H9 (cell line): ENCODE results near the gene CFAP73. TPM values are rescaled to one million over a fixed set of nuclear protein-coding genes. Genes with fewer than 3 reads are reported as not detected.
A peak's percentile ranks its signal among the peaks of the same experiment; 100 is the strongest.

ENCODE experiments used
- DNase-seq: peaks from one replicate; pipeline ENCODE4 v3.0.0-alpha.2; 2017
- H2AFZ ChIP-seq: one replicate; pipeline ENCODE4 v1.6.1; 2013; ENCODE audit warnings: mild to moderate bottlenecking, low read length, control low read depth, moderate library complexity
- H2AK5ac ChIP-seq: 2 replicates; pipeline ENCODE4 v1.6.1; 2013; ENCODE audit warnings: low read length, control low read depth, mixed read lengths; ENCODE audit not compliant: insufficient read length
- H2BK120ac ChIP-seq: one replicate; pipeline ENCODE4 v1.6.1; 2013; ENCODE audit warnings: low read depth, mild to moderate bottlenecking, low read length, control low read depth, inconsistent platforms; ENCODE audit not compliant: poor library complexity, severe bottlenecking
- H2BK12ac ChIP-seq: 2 replicates; pipeline ENCODE4 v1.6.1; 2013; ENCODE audit warnings: low read length, control low read depth, mixed read lengths, low read depth; ENCODE audit not compliant: insufficient read length
- H2BK15ac ChIP-seq: 2 replicates; pipeline ENCODE4 v1.6.1; 2013; ENCODE audit warnings: low read depth, low read length, control low read depth
- H2BK20ac ChIP-seq: one replicate; pipeline ENCODE4 v1.6.1; 2013; ENCODE audit warnings: low read depth, mild to moderate bottlenecking, low read length, control low read depth, inconsistent platforms; ENCODE audit not compliant: poor library complexity, severe bottlenecking
- H2BK5ac ChIP-seq: 2 replicates; pipeline ENCODE4 v1.6.1; 2013; ENCODE audit warnings: low read length, control low read depth, mixed read lengths; ENCODE audit not compliant: insufficient read length
- H3K14ac ChIP-seq: 2 replicates; pipeline ENCODE4 v1.6.1; 2013; ENCODE audit warnings: low read length, control low read depth; ENCODE audit not compliant: insufficient read depth
- H3K18ac ChIP-seq: 2 replicates; pipeline ENCODE4 v1.6.1; 2013; ENCODE audit warnings: low read depth, mild to moderate bottlenecking, mixed read lengths, low read length, control low read depth; ENCODE audit not compliant: insufficient read length
- H3K23ac ChIP-seq: 2 replicates; pipeline ENCODE4 v1.6.1; 2013; ENCODE audit warnings: low read length, control low read depth, mixed read lengths, low read depth; ENCODE audit not compliant: insufficient read length
- H3K23me2 ChIP-seq: 2 replicates; pipeline ENCODE4 v1.6.1; 2013; ENCODE audit warnings: low read depth, mild to moderate bottlenecking, mixed read lengths, low read length, control low read depth; ENCODE audit not compliant: insufficient read length, poor library complexity, severe bottlenecking
- H3K27ac ChIP-seq: 2 replicates; pipeline ENCODE4 v1.5.1; 2013; ENCODE audit warnings: low read length, control low read depth, mixed read lengths, low read depth; ENCODE audit not compliant: insufficient read length
- H3K27me3 ChIP-seq: 2 replicates; pipeline ENCODE4 v1.6.1; 2013; ENCODE audit warnings: low read length, control low read depth, inconsistent platforms; ENCODE audit not compliant: insufficient read depth
- H3K4ac ChIP-seq: 2 replicates; pipeline ENCODE4 v1.6.1; 2013; ENCODE audit warnings: low read depth, mild to moderate bottlenecking, control low read depth, inconsistent platforms, low read length, moderate library complexity
- H3K4me1 ChIP-seq: 2 replicates; pipeline ENCODE4 v1.6.1; 2013; ENCODE audit warnings: low read length, control low read depth, inconsistent platforms; ENCODE audit not compliant: insufficient read depth
- H3K4me2 ChIP-seq: 2 replicates; pipeline ENCODE4 v1.6.1; 2013; ENCODE audit warnings: low read length, control low read depth, mixed read lengths; ENCODE audit not compliant: insufficient read length, insufficient read depth
- H3K56ac ChIP-seq: 2 replicates; pipeline ENCODE4 v1.6.1; 2013; ENCODE audit warnings: low read depth, mild to moderate bottlenecking, mixed read lengths, low read length, control low read depth; ENCODE audit not compliant: insufficient read length
- H3K79me1 ChIP-seq: 2 replicates; pipeline ENCODE4 v1.6.1; 2013; ENCODE audit warnings: low read depth, mild to moderate bottlenecking, moderate library complexity, low read length, control low read depth, inconsistent platforms; ENCODE audit not compliant: insufficient read depth, poor library complexity, severe bottlenecking
- H3K79me2 ChIP-seq: 2 replicates; pipeline ENCODE4 v1.6.1; 2013; ENCODE audit warnings: low read length, control low read depth, inconsistent platforms; ENCODE audit not compliant: insufficient read depth
- H3K9ac ChIP-seq: 2 replicates; pipeline ENCODE4 v1.6.1; 2013; ENCODE audit warnings: low read length, control low read depth, mixed read lengths; ENCODE audit not compliant: insufficient read length; ENCODE audit errors: extremely low read depth
- H3K9me3 ChIP-seq: one replicate; pipeline ENCODE4 v1.6.1; 2013; ENCODE audit warnings: low read depth, low read length, inconsistent platforms; ENCODE audit not compliant: control insufficient read depth
- H3T11ph ChIP-seq: one replicate; pipeline ENCODE4 v1.6.1; 2013; ENCODE audit warnings: mild to moderate bottlenecking, low read length, control low read depth, inconsistent platforms
- H4K20me1 ChIP-seq: one replicate; pipeline ENCODE4 v1.6.1; 2013; ENCODE audit not compliant: control insufficient read depth, insufficient read length, insufficient read depth
- H4K5ac ChIP-seq: 2 replicates; pipeline ENCODE4 v1.6.1; 2013; ENCODE audit warnings: low read depth, mild to moderate bottlenecking, mixed read lengths, low read length, control low read depth; ENCODE audit not compliant: insufficient read length
- H4K8ac ChIP-seq: replicated peaks from 2 replicates; pipeline ENCODE4 v1.6.1; 2013; ENCODE audit warnings: low read length, control low read depth, mixed read lengths, low read depth; ENCODE audit not compliant: insufficient read length
- H4K91ac ChIP-seq: 2 replicates; pipeline ENCODE4 v1.6.1; 2013; ENCODE audit warnings: low read depth, mild to moderate bottlenecking, moderate library complexity, mixed read lengths, low read length, control low read depth; ENCODE audit not compliant: insufficient read length
- H3K27ac Mint-ChIP-seq, 3 experiments: 2 replicates in 2 of 3; 3 replicates in 1 of 3; pipeline ENCODE4 v1.8.0; 2020 to 2021; ENCODE audit warnings: mixed read lengths in 3 of 3, mild to moderate bottlenecking in 1 of 3, moderate library complexity in 1 of 3
- H3K27me3 Mint-ChIP-seq: 2 replicates; pipeline ENCODE4 v1.8.0; 2021; ENCODE audit warnings: low read depth, mild to moderate bottlenecking, moderate library complexity, mixed read lengths
- H3K36me3 Mint-ChIP-seq, 3 experiments: 2 replicates in 2 of 3; 3 replicates in 1 of 3; pipeline ENCODE4 v1.8.0; 2020 to 2021; ENCODE audit warnings: low read depth in 3 of 3, mixed read lengths in 3 of 3; ENCODE audit not compliant: insufficient read depth in 1 of 3
- H3K4me1 Mint-ChIP-seq, 2 experiments: 2 replicates each; pipeline ENCODE4 v1.8.0; 2020; ENCODE audit warnings: mixed read lengths in 2 of 2
- H3K4me3 Mint-ChIP-seq, 2 experiments: 2 replicates in 1 of 2; 3 replicates in 1 of 2; pipeline ENCODE4 v1.8.0; 2020 to 2021; ENCODE audit warnings: mild to moderate bottlenecking in 2 of 2, mixed read lengths in 2 of 2, moderate library complexity in 1 of 2
- H3K9me3 Mint-ChIP-seq, 2 experiments: 2 replicates in 1 of 2; 3 replicates in 1 of 2; pipeline ENCODE4 v1.8.0; 2020; ENCODE audit warnings: mild to moderate bottlenecking in 2 of 2, mixed read lengths in 2 of 2, moderate library complexity in 1 of 2
- WGBS: extraction: QIAGEN DNeasy Blood & Tissue Kit; methylation state at CpG from one replicate; pipeline ENCODE4 v1.1.7; 2013; ENCODE audit warnings: missing lambda C conversion rate, low lambda C conversion rate, mixed read lengths; ENCODE audit not compliant: insufficient read length; ENCODE audit errors: extremely low coverage; 5-methylcytosine and 5-hydroxymethylcytosine counted together
- total RNA-seq: library from RNA; stranded (reverse); gene quantifications from 2 replicates; pipeline ENCODE4 v1.2.1, GENCODE V29; 2021
- TF ChIP-seq, protein P1 (sequence below): fragments of 200-600 bp; sonication (generic); conservative IDR thresholded peaks from 3 replicates; pipeline ENCODE4 v1.8.0; 2021; ENCODE audit warnings: antibody characterized with exemption, mild to moderate bottlenecking

Gene CFAP73
- total RNA-seq, 1 experiment from 2014 or later = not detected

DNA sequence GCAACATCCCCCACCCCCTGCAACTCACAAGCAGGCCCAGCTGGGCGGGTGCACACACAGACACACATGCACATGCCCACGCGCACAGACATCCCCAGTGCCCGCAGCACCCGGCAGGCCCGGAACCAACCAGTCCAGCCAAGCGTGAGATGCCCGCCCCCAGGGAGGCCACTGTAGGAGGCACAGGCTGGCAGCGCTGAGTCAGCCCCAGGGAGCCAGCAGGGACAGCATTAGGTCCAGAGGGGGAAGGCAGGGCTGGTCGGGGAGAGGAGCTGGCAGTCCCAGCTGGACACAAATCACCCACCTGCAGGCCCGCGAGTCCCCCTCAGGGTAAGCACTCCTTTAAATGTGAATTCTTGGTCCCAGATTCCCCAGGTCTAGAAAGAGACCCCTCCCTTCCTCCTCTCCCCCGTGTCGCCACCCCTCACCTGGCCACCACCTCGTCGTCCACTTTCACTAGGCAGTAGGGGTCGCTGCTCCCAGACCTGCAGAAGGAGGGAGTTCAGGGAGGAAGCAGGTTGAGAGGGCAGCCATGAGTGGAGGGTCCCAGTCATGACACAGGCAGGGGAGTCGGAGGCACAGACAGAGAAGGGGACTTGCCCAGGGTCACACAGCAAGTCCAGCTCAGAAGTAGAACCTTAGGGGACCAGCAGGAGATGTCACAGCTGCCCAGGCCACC, 18.9 kb upstream of the CFAP73 start:
- WGBS = no CpG with 5 or more reads among the region's 18 CpGs
- no peak overlapping the region for H2BK12ac ChIP-seq
- H2BK5ac ChIP-seq = no peak overlapping the region
- no peak overlapping the region for H3K18ac ChIP-seq
- H4K91ac ChIP-seq = no peak overlapping the region
- Mint-ChIP-seq H3K27ac (peak overlapping the region in 1 of 3 experiments; percentile 44; a peak in 1 of 7 replicates), H3K4me3 (no peak overlapping the region), H3K36me3 (no peaks in the 10 kb centered on the region), H3K9me3 (peaks cover 0 to 2% of the 10 kb centered on the region in 2 experiments; a peak in 1 of 5 replicates), H3K4me1 (peaks cover 4 to 8% of the 10 kb centered on the region in 2 experiments; a peak in 3 of 4 replicates), H3K27me3 (peaks cover 27% of the 10 kb centered on the region)
- H3K56ac ChIP-seq = no peak overlapping the region
- no peaks in the 10 kb centered on the region for H3K79me2 ChIP-seq
- no peak overlapping the region for H3K4me2 ChIP-seq
- no peak overlapping the region for H3K27ac ChIP-seq
- no peak overlapping the region for H2BK20ac ChIP-seq
- no peak overlapping the region for H3K14ac ChIP-seq
- H3K9me3 ChIP-seq = no peaks in the 10 kb centered on the region
- no peak overlapping the region for H4K8ac ChIP-seq
- H3T11ph ChIP-seq = no peak overlapping the region
- H3K9ac ChIP-seq = no peak overlapping the region
- no peak overlapping the region for H2AFZ ChIP-seq
- no peak overlapping the region for H2AK5ac ChIP-seq
- no peak overlapping the region for H3K23ac ChIP-seq
- H4K5ac ChIP-seq = no peak overlapping the region
- H3K27me3 ChIP-seq = no peaks in the 10 kb centered on the region
- H3K79me1 ChIP-seq = no peaks in the 10 kb centered on the region
- H3K4me1 ChIP-seq = no peaks in the 10 kb centered on the region
- TF ChIP-seq, protein P1, sequence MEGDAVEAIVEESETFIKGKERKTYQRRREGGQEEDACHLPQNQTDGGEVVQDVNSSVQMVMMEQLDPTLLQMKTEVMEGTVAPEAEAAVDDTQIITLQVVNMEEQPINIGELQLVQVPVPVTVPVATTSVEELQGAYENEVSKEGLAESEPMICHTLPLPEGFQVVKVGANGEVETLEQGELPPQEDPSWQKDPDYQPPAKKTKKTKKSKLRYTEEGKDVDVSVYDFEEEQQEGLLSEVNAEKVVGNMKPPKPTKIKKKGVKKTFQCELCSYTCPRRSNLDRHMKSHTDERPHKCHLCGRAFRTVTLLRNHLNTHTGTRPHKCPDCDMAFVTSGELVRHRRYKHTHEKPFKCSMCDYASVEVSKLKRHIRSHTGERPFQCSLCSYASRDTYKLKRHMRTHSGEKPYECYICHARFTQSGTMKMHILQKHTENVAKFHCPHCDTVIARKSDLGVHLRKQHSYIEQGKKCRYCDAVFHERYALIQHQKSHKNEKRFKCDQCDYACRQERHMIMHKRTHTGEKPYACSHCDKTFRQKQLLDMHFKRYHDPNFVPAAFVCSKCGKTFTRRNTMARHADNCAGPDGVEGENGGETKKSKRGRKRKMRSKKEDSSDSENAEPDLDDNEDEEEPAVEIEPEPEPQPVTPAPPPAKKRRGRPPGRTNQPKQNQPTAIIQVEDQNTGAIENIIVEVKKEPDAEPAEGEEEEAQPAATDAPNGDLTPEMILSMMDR = peak; percentile 66
- H2BK120ac ChIP-seq = no peak overlapping the region
- no peak overlapping the region for H3K4ac ChIP-seq
- H2BK15ac ChIP-seq = no peak overlapping the region
- no peaks in the 10 kb centered on the region for H4K20me1 ChIP-seq
- peaks cover 7% of the 10 kb centered on the region for H3K23me2 ChIP-seq
- peak; percentile 88 for DNase-seq
